GM18505 (cell line): ENCODE measurements around the gene UNC119B.

ENCODE experiments used
- ATAC-seq: cut with Tn5 transposase; IDR thresholded peaks from one replicate; pipeline ENCODE4 v1.9.1; 2021; ENCODE audit not compliant: unreplicated experiment
- POLR2A ChIP-seq: IDR thresholded peaks from 4 replicates; pipeline ENCODE4 v1.6.1; 2011; ENCODE audit warnings: borderline replicate concordance; ENCODE audit not compliant: insufficient read depth, insufficient read length; ENCODE audit errors: extremely low read depth

Gene UNC119B

DNA sequence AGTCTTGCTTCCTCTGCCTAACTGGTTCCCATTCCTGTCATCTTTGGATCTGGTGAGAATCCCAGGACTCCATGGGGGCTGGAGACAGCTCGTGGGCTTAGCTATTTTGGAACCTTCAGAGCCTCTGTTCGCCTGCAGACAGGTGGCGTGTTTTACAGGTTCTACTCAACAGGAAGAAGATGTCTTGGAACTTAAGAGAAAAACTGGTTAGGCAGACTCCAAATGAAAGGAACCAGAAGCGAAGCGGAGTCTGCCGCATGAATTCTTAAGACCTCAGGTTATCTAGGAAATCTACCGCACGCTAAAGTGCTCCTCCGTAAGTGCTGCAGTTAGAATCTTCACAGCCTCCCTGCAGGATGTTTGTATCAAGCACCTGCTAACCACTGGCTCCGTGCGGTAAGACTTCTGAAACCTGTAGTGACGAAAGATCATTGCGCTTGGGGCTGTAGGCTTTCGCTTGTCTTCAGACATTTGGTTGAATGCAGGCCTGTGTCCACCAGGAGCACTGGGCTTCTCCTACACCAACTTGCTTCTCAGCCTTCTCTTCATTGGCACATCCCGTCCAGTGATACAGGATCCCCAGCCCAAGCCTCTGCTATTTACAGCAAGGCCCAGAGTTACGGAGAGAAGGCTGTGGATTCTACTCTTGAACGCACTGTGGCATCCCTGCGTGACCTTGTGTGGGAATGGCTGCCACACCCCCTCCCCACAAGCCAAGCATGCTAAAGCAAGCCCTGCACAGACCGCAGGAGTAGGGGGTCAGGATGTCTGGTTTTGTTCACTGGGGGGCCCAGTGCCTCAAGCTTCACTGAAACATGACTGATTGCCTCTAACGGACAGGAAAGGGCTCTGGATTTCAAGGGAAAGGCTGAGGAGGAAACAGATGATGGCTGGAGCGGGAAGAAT, 50.3 kb downstream of the UNC119B start:
- no peak for TF ChIP-seq POLR2A
- no peak for ATAC-seq

DNA sequence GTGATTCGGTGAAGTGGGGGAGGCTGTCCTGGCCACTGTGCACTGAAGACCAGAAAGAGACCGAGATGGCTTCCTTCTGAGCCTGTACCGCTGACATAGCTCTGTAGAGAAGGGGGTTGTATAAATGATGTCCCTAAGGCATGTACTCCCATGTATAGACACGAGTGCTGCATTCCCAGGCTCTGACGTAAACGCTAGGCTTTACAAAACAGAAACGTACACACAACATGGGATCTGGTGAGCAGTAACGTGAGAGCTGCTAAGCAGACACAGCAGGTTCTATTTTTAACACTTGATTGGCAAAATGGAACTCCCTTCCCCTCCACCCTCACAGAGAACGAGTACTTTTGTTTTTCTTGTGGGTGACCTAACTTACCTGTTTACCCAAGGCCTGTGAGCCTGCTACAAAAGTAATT, 51.3 kb downstream of the UNC119B start:
- no peak for TF ChIP-seq POLR2A
- ATAC-seq = no peak

DNA sequence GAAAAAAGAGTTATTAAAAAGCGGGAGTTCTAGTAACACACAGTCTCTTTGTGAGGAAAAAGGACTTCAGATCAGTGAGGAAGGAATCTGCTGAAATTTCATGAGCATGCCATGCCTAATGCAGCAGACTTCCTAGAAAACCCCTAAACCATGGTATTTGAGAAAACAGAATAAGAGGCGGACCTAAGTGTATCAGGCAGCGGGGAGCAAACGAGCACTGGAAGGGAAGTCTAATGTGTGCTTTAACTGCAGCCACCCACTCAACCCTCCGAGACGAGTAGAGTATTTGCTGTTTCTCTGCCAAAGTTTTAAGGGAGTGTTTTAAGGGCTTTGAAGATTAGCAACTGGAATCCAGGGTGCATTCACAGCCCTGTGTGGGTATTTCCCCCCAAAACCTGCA, 51.8 kb downstream of the UNC119B start:
- no peak for TF ChIP-seq POLR2A
- no peak for ATAC-seq

- no peak for TF ChIP-seq POLR2A
- ATAC-seq = no peak
These were observed 53.0 kb downstream of the UNC119B start for GRCh38 chr12:120763250-120763649.

DNA sequence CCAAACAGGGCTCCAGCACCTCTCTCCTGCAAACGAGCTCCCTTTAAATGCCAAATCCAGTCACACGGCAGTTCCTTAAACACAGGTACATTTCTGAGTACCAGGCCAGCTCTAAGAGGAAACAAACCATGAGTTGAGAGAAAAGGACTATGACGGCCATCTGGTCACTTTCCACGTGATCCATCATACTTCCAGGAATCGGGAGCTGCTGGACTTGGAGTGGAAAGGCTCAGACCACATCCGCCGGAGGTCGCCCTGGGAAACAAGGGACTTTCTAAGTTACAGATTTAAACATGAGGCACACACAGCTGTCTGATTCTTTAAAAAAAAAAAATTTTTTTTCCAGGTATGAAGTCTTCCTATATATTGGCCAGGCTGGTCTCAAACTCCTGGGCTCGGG, 54.6 kb downstream of the UNC119B start:
- TF ChIP-seq POLR2A = no peak
- no peak for ATAC-seq

GRCh38 chr12:120766566-120766965, 56.3 kb downstream of the UNC119B start:
- ATAC-seq = no peak
- TF ChIP-seq POLR2A = no peak

DNA sequence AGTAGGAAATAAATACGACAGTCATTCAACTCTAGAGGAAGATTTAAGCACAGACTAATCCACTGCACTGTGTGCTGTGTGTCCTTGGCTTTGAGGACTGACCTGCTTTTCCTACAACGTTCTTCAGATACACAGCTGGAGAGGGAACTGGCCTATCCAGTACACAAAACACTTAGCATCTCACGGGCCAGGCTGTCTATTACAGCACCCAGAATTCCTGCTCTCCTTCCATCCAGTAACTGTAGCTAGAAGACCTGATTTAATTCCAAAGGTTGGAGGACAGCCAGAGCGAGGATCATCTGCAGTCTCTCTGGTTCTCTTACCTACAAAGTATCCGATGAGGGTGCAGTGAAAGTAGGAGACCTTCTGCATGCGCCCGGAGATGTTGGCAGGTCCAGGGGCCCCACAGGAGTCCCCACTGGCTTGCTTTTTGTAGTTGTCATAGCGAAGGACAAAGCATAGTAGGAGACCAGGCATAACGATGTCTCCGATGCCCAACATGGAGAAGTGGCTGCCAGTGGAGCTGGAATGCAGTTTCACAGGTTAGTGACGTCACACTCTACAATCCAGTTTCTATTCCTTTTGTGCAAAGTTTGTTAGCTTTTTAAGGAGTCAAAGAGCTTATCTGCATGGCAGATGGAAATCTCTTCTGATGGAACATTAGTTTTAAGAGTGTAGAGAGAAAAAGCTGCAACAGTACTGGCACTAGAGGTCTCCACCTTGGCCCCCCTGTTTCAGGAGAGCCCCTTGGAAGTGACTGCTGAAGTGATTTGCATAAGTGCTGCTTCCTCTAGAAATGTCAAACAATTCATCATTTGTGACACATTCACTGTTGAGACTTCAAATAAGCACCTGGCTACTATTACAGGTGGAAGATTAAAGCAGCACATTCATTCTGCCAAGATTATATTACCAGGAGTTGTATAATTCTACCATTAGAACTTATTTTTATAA, 57.1 kb downstream of the UNC119B start:
- no peak for ATAC-seq
- no peak for TF ChIP-seq POLR2A

- TF ChIP-seq POLR2A = no peak
- ATAC-seq = no peak
These were observed 60.8 kb downstream of the UNC119B start for GRCh38 chr12:120771097-120771496.
